DMS 273 (cell line): Measurements from ENCODE around the gene WASHC2C.
"Not testable (repeated sequence)": the region's sequence is repeated elsewhere in the genome, so short reads cannot be mapped to it uniquely, and the experiment has no call there.

ENCODE experiments used
- DNase-seq: peaks from one replicate; lab custom pipeline; 2025; ENCODE audit not compliant: unreplicated experiment; lab: John Stamatoyannopoulos, UW

WASHC2C gene, protein sequence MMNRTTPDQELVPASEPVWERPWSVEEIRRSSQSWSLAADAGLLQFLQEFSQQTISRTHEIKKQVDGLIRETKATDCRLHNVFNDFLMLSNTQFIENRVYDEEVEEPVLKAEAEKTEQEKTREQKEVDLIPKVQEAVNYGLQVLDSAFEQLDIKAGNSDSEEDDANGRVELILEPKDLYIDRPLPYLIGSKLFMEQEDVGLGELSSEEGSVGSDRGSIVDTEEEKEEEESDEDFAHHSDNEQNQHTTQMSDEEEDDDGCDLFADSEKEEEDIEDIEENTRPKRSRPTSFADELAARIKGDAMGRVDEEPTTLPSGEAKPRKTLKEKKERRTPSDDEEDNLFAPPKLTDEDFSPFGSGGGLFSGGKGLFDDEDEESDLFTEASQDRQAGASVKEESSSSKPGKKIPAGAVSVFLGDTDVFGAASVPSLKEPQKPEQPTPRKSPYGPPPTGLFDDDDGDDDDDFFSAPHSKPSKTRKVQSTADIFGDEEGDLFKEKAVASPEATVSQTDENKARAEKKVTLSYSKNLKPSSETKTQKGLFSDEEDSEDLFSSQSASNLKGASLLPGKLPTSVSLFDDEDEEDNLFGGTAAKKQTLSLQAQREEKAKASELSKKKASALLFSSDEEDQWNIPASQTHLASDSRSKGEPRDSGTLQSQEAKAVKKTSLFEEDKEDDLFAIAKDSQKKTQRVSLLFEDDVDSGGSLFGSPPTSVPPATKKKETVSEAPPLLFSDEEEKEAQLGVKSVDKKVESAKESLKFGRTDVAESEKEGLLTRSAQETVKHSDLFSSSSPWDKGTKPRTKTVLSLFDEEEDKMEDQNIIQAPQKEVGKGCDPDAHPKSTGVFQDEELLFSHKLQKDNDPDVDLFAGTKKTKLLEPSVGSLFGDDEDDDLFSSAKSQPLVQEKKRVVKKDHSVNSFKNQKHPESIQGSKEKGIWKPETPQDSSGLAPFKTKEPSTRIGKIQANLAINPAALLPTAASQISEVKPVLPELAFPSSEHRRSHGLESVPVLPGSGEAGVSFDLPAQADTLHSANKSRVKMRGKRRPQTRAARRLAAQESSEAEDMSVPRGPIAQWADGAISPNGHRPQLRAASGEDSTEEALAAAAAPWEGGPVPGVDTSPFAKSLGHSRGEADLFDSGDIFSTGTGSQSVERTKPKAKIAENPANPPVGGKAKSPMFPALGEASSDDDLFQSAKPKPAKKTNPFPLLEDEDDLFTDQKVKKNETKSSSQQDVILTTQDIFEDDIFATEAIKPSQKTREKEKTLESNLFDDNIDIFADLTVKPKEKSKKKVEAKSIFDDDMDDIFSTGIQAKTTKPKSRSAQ (N-terminal part only)

DNA sequence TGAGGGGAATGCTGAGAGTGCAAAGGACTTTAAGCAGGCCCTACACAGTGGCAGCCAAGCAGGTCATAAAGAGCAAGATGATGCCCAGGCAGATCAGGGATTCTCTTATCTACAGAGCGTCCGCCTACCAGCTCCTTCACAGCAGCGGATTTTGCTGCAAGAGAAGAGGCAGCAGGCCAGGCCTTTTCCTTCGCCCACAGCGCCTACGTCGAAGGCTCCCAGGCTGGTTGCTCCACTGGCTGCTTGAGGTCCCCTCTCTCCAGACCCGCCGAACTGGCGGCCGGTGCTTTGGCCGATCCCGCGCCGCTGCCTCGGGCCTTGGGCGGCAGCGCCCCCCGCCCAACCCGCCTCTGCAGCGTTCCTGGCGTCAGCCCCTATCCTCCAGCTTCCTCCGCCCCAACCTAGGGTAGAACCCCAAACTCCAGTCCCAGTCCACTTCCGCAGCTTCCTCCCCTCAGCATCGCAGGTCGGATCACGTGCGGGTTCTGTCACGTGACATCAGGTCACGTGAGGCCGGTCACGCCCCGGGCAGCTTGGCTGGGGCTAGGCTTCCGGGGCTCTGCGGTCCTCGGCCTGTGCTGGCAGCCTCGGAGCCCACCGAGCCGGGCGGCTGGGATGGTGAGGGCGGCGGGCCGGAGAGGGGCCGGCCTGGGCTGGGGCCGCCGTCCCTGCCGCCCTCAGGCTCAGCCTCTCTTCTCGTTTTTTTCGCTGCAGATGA lies at the start of gene WASHC2C:
WASHC2C (plus strand) TSS at position 564 of the 718 bp plus-strand sequence; CDS start at position 616, 52 bp downstream.
- DNase-seq, result peak; percentile 88

DNA sequence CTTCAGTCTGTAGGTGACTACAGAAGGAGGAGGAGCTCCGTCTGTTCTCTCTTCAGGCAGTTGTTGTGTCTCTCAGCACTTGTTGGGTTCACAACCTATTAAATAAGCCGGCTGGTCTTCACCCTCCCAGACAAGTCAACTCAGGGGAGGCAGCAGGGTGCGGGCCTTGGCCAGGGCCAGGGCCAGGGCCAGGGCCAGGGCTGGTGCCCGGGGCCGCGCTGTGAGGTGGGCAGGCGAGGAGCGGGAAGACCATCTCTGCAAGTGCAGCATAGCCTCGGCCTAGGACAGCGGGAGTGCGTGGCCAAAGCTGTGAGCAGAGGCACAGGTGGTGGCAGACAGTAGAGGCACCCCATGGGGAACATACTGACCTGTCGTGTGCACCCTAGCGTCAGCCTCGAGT lies 48.6 kb upstream of the WASHC2C start:
- not testable (repeated sequence) for DNase-seq

DNA sequence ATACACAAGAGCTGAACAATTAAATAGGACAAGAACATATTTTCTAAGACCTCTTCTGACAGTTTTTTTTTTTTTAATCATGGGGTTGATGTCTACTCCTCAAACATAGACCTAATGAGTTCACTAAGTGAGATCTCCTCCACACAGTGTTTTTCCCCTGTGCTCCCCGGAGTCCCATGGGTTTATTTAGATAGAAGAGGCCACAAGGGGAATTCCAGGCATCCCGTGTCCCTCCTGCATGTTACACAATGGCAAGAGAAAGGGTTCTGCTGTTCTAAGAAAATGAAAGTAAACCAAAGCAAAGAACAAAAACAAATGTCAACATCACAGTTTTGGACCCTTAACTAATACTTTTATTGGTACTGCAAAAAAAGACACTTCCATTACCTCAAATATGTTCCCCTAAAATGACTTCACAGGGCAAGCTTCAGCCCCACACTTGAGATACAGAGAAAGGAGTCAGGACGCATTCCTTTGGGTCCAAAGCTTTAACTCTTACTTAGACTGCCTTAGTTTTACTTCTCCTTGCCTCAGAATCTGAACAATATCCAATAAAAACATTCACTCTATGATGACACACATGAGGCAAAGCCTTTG lies 16.8 kb upstream of the WASHC2C start:
- DNase-seq, result not testable (repeated sequence)

DNA sequence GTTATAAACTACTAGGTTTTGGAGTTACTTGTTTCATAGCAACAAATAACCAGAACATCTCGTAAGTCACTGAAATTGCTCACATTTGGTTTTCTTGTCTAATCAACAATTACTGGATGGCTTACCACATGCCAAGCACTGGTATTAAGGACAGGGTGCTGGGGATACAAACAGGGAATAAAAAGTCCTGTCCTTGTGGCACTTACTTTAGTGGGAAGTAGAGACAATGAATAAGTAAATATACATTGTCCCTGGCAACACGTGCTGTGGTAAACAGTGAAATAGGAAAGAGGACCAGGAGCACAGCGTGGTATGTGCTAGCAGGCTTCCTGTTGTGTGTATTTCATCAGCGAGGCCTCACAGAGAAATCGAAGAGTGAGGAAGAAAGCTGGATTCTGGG lies 15.8 kb upstream of the WASHC2C start:
- not testable (repeated sequence) for DNase-seq

DNA sequence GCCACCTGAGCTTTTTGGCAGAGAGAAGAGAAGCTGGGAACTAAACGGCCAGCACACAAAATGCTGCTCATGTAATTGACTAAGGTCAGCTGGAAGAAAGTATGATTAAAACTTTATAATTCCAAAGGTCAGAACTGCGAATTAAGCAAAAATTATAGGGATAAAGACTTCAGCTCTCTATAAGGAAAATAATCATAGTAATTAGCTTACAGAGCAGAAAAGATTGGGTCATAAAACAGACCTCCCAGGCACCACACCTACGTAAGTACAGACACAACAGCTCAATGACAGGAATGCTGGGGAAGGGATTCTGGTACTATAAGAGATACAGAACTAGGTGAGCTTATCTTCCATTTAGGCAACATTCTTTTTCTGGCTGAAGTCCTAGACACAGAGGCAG lies 10.0 kb upstream of the WASHC2C start:
- not testable (repeated sequence) for DNase-seq

DNA sequence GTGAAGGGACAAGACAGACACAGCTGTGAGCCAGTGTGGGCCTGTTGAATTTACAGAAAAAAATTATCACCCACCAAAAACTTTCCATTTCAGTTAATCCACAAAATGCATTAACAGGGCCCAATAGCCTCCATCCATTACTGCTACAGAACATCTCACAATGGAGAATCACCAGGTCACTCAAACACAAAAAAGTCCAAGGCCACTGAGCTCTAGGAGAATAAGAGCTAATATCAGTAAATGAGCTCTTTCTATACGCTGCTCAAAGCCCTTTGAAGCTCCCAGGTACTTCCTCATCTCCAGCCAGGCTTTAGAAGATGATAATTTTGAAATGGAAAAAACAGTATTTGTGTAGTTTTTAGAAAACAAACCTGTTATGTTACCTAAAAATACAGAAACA lies 9.4 kb upstream of the WASHC2C start:
- DNase-seq, result not testable (repeated sequence)

DNA sequence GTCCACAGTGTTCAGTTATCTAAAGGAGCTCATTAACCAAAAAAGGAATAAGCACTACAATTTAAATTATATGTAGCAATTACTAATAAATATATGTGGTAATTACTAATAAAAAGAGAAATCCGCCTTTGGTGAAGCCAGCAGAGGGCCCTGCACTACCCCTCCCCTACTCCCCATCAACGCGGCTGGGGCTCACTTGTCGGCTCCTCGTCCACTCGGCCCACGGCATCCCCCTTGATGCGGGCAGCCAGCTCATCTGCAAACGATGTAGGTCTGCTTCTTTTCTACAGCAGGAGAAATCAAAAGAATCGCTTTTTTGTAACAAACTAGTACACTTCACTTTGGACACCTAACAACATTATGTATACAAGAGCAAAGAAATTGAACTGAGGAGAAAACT lies 5.6 kb upstream of the WASHC2C start:
- DNase-seq, result not testable (repeated sequence)

DNA sequence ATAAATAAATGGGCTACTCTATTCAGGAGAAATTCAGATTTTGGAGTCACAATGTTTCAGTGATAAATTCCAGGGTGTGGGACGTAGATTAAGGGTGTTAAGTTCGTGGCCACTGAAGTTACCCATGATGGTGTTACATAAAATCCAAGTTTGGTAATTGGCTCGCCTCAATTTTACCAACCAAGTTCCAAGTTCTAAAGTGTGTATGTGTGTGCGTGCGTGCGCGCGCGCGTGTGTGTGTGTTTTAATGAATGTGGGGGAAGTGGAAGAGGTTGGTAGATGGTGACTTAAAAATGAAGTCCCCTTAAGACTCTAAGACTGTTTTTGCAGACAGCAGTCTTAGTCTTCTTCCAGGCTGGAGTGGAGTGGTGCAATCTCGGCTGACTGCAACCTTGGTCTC lies 3.2 kb upstream of the WASHC2C start:
- DNase-seq, result not testable (repeated sequence)

DNA sequence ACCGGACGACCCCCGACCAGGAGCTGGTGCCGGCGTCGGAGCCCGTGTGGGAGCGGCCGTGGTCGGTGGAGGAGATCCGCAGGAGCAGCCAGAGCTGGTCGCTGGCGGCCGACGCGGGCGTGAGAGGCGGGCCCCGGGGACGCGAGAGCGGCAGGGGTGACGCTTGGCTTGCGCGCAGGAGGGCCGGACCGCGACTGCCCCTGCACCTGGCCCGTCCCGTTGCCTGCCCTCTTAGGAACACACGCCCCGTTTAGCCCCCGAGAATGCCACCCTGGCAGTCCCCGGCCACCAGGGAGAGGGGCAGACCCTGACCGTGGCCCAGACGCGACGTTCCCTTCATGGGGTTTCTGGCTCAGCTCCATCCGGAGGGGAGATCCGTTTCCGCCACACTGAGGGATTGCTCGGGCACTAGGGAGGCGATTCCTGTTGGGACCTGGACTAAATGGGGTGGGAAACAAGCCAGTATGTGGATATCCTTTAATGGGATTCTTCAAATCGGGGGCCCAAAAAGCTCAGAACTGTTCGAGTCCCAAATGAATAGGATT lies 427 bp downstream of the WASHC2C start:
- DNase-seq, result not testable (repeated sequence)

DNA sequence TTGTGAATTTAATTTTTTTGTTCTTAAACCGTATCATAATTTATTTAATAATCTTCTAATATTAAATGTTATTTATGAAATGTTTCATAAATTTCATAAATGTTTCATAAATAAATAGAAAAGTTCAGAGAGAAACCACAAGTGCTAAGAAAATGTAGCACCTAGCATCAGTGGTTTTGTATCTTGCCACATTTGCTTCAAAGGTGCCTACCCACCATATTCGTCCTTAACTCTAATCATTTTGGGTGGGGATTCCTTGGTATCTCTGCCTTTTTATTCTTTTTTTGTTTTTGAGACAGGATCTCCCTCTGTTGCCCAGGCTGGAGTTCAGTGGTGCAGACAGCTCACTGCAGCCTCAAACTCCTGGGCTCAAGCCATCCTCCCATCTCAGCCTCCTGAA lies 7.4 kb downstream of the WASHC2C start:
- not testable (repeated sequence) for DNase-seq

DNA sequence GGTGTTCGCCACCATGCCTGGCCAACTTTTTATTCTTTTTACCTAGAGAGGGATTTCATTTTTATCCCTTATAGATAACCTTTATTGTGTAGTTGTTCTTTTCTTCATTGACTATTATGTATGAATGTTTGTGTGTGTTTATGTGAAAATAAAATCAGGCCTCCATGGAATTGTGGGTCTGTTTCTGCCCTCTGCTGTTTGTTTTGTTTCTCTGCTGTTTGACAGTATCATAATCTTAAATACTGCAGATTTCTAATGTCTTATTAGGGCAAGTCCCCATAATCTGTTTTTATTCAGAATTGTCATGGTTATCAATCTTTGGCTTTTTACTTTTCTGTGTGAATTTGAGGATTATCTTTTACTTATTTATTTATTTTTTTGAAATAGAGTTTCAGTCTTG lies 7.8 kb downstream of the WASHC2C start:
- not testable (repeated sequence) for DNase-seq

DNA sequence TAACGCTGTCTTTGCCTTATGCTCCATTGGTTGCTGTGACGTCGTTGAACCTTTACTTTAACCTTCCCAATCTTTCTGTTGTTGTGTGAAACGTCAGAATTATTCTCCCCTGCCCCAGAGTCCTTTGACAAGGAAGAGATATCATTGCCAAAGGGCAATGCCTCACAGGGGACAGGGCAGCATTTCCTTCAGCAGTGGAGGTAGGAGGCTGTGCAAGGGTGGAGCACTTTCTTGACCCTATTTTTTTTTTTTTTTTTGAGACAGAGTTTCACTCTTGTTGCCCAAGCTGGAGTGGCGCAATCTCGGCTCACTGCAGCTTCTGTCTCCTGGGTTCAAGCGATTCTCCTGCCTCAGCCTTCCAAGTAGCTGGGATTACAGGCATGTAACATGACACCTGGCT lies 14.5 kb downstream of the WASHC2C start:
- DNase-seq, result not testable (repeated sequence)

DNA sequence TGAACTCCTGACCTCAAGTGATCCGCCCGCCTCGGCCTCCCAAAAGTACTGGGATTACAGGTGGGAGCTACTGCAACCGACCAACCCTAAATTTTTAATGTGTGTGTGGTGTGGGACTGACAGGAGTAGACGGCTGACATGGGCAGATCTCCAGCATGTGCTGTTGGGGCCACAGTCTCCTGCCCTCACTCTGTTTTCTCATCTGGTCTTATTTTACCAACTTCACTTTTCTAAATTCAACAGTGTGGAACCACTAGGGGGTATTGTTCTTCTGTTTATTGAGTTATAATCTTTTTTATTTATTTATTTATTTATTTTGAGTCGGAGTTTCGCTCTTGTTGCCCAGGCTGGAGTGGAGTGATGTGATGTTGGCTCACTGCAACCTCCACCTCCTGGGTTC lies 14.9 kb downstream of the WASHC2C start:
- DNase-seq, result peak; percentile 25

DNA sequence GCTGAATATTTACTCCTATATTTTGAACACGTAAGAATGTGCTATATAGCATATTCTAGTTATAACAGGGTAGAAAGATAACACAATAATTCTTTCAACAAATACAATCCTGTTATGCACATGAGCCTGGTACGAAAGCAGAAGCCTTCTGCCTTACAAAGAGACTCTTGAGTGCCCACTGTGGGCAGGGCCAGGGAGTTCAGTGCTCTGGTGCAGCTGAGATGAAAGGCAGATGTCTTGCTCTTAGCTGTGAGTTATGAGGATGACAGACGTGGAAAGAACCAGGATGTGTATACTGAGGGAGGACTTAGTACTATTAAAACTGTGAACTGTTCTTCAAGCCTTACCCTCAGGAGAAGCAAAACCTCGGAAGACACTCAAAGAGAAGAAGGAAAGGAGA lies 24.1 kb downstream of the WASHC2C start:
- not testable (repeated sequence) for DNase-seq

DNA sequence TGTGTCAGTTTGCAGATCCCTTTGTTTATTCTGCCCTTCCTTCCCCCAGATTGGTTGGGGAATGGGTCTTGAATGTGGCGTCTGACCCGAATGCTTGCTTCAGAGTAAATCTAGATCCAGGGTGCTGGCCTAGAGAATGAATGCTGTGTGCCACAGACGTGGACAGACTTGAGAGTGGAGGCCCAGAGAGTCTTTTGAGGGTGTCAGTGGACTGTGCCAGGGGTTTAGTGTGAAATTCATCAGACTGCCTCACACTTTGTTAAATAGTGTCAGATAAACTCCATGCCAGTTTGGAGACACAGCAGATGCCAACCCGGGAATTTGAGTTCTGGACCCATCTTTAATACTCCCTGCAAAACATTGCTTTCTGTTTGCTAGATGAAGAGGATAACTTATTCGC lies 25.1 kb downstream of the WASHC2C start:
- not testable (repeated sequence) for DNase-seq

DNA sequence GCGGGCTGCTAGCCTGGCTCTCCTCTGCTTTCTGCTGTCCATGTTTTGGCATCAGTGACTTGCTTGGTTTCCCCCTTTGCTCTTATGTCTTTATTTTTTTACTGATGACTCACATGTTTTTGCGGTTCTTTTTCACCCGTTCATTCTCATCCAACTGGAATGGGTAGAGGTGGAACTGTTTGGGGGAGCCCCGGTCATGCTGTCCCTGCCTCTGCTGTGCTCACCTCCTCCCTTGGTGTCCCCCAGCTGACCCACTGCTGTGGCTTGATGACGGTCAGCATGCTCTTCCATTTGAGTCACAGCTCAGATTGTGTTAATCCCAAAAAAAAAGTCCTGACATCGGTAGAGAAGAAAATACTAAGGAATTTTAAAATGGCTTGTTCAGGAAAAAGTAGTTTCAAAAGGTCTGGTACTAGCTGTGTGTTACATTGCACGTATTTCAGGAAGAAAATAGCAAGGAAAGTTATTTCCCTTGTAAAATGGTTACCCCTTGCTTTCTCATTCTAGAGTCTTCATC lies 27.0 kb downstream of the WASHC2C start:
- not testable (repeated sequence) for DNase-seq

DNA sequence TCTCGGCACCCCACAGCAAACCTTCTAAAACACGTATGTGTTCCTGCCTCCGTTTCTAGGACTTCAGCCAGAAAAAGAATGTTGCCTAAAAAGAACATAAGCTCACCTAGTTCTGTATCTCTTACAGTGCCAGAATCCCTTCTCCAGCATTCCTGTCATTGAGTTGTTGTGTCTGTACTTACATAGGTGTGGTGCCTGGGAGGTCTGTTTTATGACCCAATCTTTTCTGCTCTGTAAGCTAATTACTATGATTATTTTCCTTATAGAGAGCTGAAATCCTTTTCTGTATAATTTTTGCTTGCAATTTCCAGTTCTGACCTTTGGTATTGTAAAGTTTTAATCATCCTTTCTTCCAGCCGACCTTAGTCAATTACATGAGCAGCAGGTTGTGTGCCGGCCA lies 28.0 kb downstream of the WASHC2C start:
- DNase-seq, result not testable (repeated sequence)

DNA sequence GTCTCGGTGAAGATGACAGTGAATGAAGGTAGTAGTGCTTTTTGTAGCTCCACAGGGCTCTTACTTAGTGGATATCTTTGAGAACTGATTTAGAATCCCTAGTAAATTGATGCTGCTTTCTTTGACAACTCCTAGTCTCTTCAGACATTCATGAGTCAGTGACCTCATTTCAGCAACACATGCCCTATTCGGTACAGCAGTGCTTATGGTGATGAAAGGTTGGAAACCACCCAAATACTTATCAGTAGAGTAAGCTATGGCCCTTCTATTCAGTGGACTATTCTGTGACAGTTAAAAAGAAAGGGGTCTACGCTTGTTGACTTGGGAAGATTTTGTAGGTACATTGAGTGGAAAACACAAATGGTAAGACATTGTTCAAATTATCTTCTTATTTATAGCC lies 29.0 kb downstream of the WASHC2C start:
- not testable (repeated sequence) for DNase-seq

DNA sequence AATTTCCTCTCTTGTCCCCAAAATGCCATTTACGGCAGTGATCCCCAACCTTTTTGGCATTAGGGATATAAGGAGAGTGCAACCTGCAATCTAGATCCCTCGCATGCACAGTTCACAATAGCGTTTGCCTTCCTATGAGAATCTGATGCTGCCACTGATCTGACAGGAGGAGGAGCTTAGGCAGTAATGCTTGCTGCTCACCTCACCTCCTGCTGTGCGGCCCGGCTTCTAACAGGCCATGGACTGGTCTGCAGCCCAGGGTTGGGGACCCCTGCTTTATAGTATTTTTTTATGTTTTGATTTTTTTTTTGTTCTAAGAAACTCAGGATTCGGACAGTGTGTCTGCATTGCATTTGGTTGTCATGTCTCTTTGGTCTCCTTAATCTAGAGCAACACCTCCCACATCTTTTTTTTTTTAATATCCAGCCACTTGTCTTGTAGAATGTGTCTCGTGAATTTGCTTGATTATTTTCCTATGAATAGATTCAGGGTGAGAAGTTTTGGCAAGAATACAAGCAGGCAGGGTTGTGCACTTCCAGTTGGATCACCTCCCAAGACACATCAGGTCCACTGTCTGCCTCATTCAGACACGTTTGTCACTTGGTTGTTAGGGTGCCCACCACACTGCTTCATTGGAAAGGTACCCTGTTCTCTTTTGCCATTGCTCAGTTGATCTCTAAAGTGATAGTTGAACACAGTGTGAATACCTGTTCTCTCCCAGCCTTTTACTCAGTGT lies 30.8 kb downstream of the WASHC2C start:
- not testable (repeated sequence) for DNase-seq
